HG03064 (cell line): ENCODE measurements around the gene MMP24OS.
"Not testable (repeated sequence)": the region's sequence is repeated elsewhere in the genome, so short reads cannot be mapped to it uniquely, and the experiment has no call there.

Source experiments
- ATAC-seq: cut with Tn5 transposase; IDR thresholded peaks from one replicate; pipeline ENCODE4 v1.9.1; 2021; ENCODE audit warnings: low read depth; ENCODE audit not compliant: unreplicated experiment

Gene MMP24OS

GRCh38 chr20:35252598-35252997 lies 25.3 kb downstream of the MMP24OS start:
- ATAC-seq, result not testable (repeated sequence)

GRCh38 chr20:35252037-35252461 lies 25.9 kb downstream of the MMP24OS start:
- ATAC-seq, result no peak

GRCh38 chr20:35251613-35251940 lies 26.3 kb downstream of the MMP24OS start:
- no peak for ATAC-seq

- ATAC-seq, result no peak
Measured at GRCh38 chr20:35248641-35249475, 29.1 kb downstream of the MMP24OS start.

- ATAC-seq, result no peak
Measured at GRCh38 chr20:35246723-35247122, 31.2 kb downstream of the MMP24OS start.

GRCh38 chr20:35243986-35244385 lies 33.9 kb downstream of the MMP24OS start:
- no peak for ATAC-seq

GRCh38 chr20:35243317-35243716 lies 34.6 kb downstream of the MMP24OS start:
- ATAC-seq, result no peak

GRCh38 chr20:35240811-35241293 lies 37.1 kb downstream of the MMP24OS start:
- ATAC-seq, result no peak

- no peak for ATAC-seq
Measured at GRCh38 chr20:35240083-35240810, 37.7 kb downstream of the MMP24OS start.

GRCh38 chr20:35238735-35239134 lies 39.2 kb downstream of the MMP24OS start:
- no peak for ATAC-seq

GRCh38 chr20:35238170-35238569 lies 39.8 kb downstream of the MMP24OS start:
- ATAC-seq, result no peak

- no peak for ATAC-seq
Measured at GRCh38 chr20:35237486-35237885, 40.4 kb downstream of the MMP24OS start.

GRCh38 chr20:35235881-35236280 lies 42.0 kb downstream of the MMP24OS start:
- ATAC-seq, result no peak

GRCh38 chr20:35232575-35232974 lies 45.3 kb downstream of the MMP24OS start:
- no peak for ATAC-seq

GRCh38 chr20:35226884-35227681 lies 50.8 kb downstream of the MMP24OS start:
- no peak for ATAC-seq
